Naive thymus-derived CD4-positive, alpha-beta T cell (primary cell): Measurements from ENCODE around the gene CTSF. TPM values are rescaled to one million over a fixed set of nuclear protein-coding genes. Genes with fewer than 3 reads are reported as not detected.
"Not testable (repeated sequence)": the region's sequence is repeated elsewhere in the genome, so short reads cannot be mapped to it uniquely, and the experiment has no call there.

Experiments used
- ATAC-seq: fragments of 150-1000 bp; cut with Tn5 transposase; 2 replicates; pipeline ENCODE4 v1.10.0; 2021; ENCODE audit warnings: mild to moderate bottlenecking, moderate library complexity
- CTCF ChIA-PET: fragments of 350-600 bp; sonication (Branson Sonifier 250); formaldehyde crosslinking; loops from one replicate; lab custom pipeline; 2021; ENCODE audit warnings: antibody characterized with exemption; lab: Charles Lee
- POLR2A ChIA-PET: fragments of 350-600 bp; sonication (Branson Sonifier 250); formaldehyde crosslinking; loops from one replicate; lab custom pipeline; 2021; ENCODE audit warnings: antibody characterized with exemption, inconsistent platforms; lab: Charles Lee
- DNase-seq, 9 donors: peaks; one replicate each; pipeline versions ENCODE4 v3.0.0 to v3.0.0-alpha.2; 2020 to 2022; ENCODE audit warnings: mixed read lengths in 1 of 9
- H3K27ac ChIP-seq: one replicate; pipeline ENCODE4 v1.7.0; 2013; ENCODE audit warnings: mild to moderate bottlenecking, low read depth, low read length, moderate library complexity
- H3K27me3 ChIP-seq, 2 donors: one replicate each; pipeline ENCODE4 v1.7.0; 2013; ENCODE audit warnings: low read length in 2 of 2, mild to moderate bottlenecking in 2 of 2, moderate library complexity in 2 of 2; ENCODE audit not compliant: control insufficient read depth in 2 of 2, insufficient read depth in 2 of 2
- H3K36me3 ChIP-seq, 3 experiments: 1 replicate in 2 of 3; 2 replicates in 1 of 3; pipeline ENCODE4 v1.7.0; 2013; ENCODE audit warnings: low read length in 3 of 3, mild to moderate bottlenecking in 3 of 3, moderate library complexity in 1 of 3; ENCODE audit not compliant: insufficient read depth in 3 of 3, control insufficient read depth in 2 of 3
- H3K4me1 ChIP-seq, 2 donors: one replicate each; pipeline ENCODE4 v1.7.0; 2013; ENCODE audit warnings: low read length in 2 of 2, mild to moderate bottlenecking in 2 of 2, moderate library complexity in 1 of 2; ENCODE audit not compliant: control insufficient read depth in 2 of 2, insufficient read depth in 2 of 2
- H3K4me3 ChIP-seq: 2 replicates; pipeline ENCODE4 v1.7.0; 2013; ENCODE audit warnings: mild to moderate bottlenecking, low read length
- H3K9me3 ChIP-seq, 3 experiments: 1 replicate in 2 of 3; 2 replicates in 1 of 3; pipeline ENCODE4 v1.7.0; 2013; ENCODE audit warnings: low read length in 3 of 3; ENCODE audit not compliant: control insufficient read depth in 2 of 3
- H3K27ac Mint-ChIP-seq, 9 donors: one replicate each; pipeline ENCODE4 v1.8.0; 2020 to 2022; ENCODE audit warnings: mixed read lengths in 9 of 9, mild to moderate bottlenecking in 8 of 9, moderate library complexity in 5 of 9, inconsistent platforms in 2 of 9
- H3K27me3 Mint-ChIP-seq, 5 donors: one replicate each; pipeline ENCODE4 v1.8.0; 2021 to 2022; ENCODE audit warnings: mixed read lengths in 5 of 5, mild to moderate bottlenecking in 1 of 5
- H3K36me3 Mint-ChIP-seq, 5 donors: one replicate each; pipeline ENCODE4 v1.8.0; 2020 to 2022; ENCODE audit warnings: mixed read lengths in 5 of 5, mild to moderate bottlenecking in 3 of 5, inconsistent platforms in 1 of 5
- H3K4me1 Mint-ChIP-seq, 7 donors: one replicate each; pipeline ENCODE4 v1.8.0; 2020 to 2022; ENCODE audit warnings: mixed read lengths in 7 of 7, mild to moderate bottlenecking in 3 of 7, inconsistent platforms in 1 of 7
- H3K4me3 Mint-ChIP-seq, 10 donors: one replicate each; pipeline ENCODE4 v1.8.0; 2020 to 2022; ENCODE audit warnings: mild to moderate bottlenecking in 10 of 10, mixed read lengths in 10 of 10, moderate library complexity in 6 of 10, inconsistent platforms in 2 of 10
- H3K9me3 Mint-ChIP-seq, 11 donors: one replicate each; pipeline ENCODE4 v1.8.0; 2020 to 2022; ENCODE audit warnings: mixed read lengths in 11 of 11, mild to moderate bottlenecking in 4 of 11, inconsistent platforms in 1 of 11, moderate library complexity in 1 of 11
- intact Hi-C, 2 donors: fragments of 100-400 bp; cut with micrococcal nuclease; formaldehyde crosslinking; loops; one replicate each; pipeline ENCODE4 v1.15.1; 2023
- polyA plus RNA-seq, 2 donors: library from polyadenylated mRNA; unstranded; fragments of 300-500 nt; fragmentation: Illumina TruSeq; gene quantifications; one replicate each; pipeline ENCODE4 v1.2.3, GENCODE V29; 2021
- total RNA-seq, 6 experiments: library from RNA in 5 of 6; stranded (reverse) in 5 of 6; gene quantifications; 1 replicate in 5 of 6; 2 replicates in 1 of 6; pipeline ENCODE4 v1.2.3 and lab custom pipeline; 2021 to 2026

The CTSF gene
- total and polyA plus RNA-seq, 7 experiments from 2014 or later = 2.3 to 49.7 (median 27.3) TPM

- Mint-ChIP-seq H3K4me3 (peak within 1 kb of the TSS; percentile 89 to 100 (median 98)), H3K36me3 (peaks cover 0 to 2% (median 0%) of the 10 kb centered on the region in 5 donors), H3K27me3 (no peaks in the 10 kb centered on the region), H3K9me3 (no peaks in the 10 kb centered on the region), H3K4me1 (peaks cover 13 to 40% (median 28%) of the 10 kb centered on the region in 7 donors), H3K27ac (peak within 1 kb of the TSS; percentile 90 to 100 (median 97))
- DNase-seq (peak; percentile 94 to 98 (median 96)), ATAC-seq (peak; percentile 98)
- intact Hi-C loops = loop anchor here (1.0 to 2.0 kb wide), 7 partner anchors 24 to 280 kb away; partner anchors contain the start of genes RBM14 (in 2 of the 2), RBM4 (in 2 of the 2), RBM4B (in 1 of the 2) and RCE1 (in 1 of the 2)
- Histone ChIP-seq H3K27ac (peak within 1 kb of the TSS; percentile 94), H3K9me3 (no peaks in the 10 kb centered on the region), H3K4me3 (peak within 1 kb of the TSS; percentile 98), H3K4me1 (peaks cover 9 to 30% of the 10 kb centered on the region in 2 donors), H3K27me3 (no peaks in the 10 kb centered on the region), H3K36me3 (peaks cover 0 to 3% (median 0%) of the 10 kb centered on the region in 3 experiments)
- CTCF ChIA-PET = interaction anchor here (1.0 to 2.5 kb wide), 3 partner anchors 13 to 86 kb away, joined by 3 to 11 read pairs (median 5); no protein-coding TSS in a partner anchor
- POLR2A ChIA-PET = interaction anchor here (0.7 to 6.7 kb wide), 8 partner anchors 24 to 304 kb away, joined by 3 to 90 read pairs (median 4); partner anchors contain the start of genes DPP3, RBM14, RBM4B and YIF1A
Measured at GRCh38 chr11:66592457-66593302, 24.3 kb upstream of the CTSF start, which contains the start of the genes CCDC87 and CCS. TSS of gene CCDC87 (minus strand) at chr11:66593063. CDS start at chr11:66593015, 48 bp downstream. TSS of gene CCS (plus strand) at chr11:66593185. CDS start at chr11:66593262, 77 bp downstream.

GRCh38 chr11:66591175-66591574 lies 22.8 kb upstream of the CTSF start:
- ATAC-seq = no peak
- Mint-ChIP-seq H3K4me1 (peaks cover 13 to 40% (median 27%) of the 10 kb centered on the region in 7 donors), H3K27ac (no peak overlapping the region), H3K4me3 (peak overlapping the region in 3 of 10 donors; percentile 14 to 45 (median 39)), H3K36me3 (peaks cover 0 to 2% (median 0%) of the 10 kb centered on the region in 5 donors), H3K27me3 (no peaks in the 10 kb centered on the region), H3K9me3 (no peaks in the 10 kb centered on the region)
- Histone ChIP-seq H3K27me3 (no peaks in the 10 kb centered on the region), H3K27ac (no peak overlapping the region), H3K36me3 (no peaks in the 10 kb centered on the region), H3K4me3 (no peak overlapping the region), H3K9me3 (no peaks in the 10 kb centered on the region), H3K4me1 (peaks cover 9 to 30% of the 10 kb centered on the region in 2 donors)
- DNase-seq = no peak
- CTCF ChIA-PET = interaction anchor here (0.6 to 2.5 kb wide), 5 partner anchors 10 to 89 kb away, joined by 3 to 11 read pairs (median 4); no protein-coding TSS in a partner anchor
- POLR2A ChIA-PET = interaction anchor here (0.6 to 6.7 kb wide), 6 partner anchors 25 to 377 kb away, joined by 3 to 90 read pairs (median 3); partner anchors contain the start of genes RBM14 and RBM4
- intact Hi-C loops = no loop called here

GRCh38 chr11:66589996-66590675 lies 21.7 kb upstream of the CTSF start:
- peaks cover 13 to 29% (median 17%) of the 10 kb centered on the region in 7 donors for H3K4me1 Mint-ChIP-seq
- Histone ChIP-seq H3K27ac (no peak overlapping the region), H3K36me3 (no peaks in the 10 kb centered on the region), H3K4me3 (no peak overlapping the region), H3K9me3 (no peaks in the 10 kb centered on the region), H3K4me1 (peaks cover 9 to 25% of the 10 kb centered on the region in 2 donors), H3K27me3 (no peaks in the 10 kb centered on the region)
- intact Hi-C loops = no loop called here
- DNase-seq = no peak
- peak overlapping the region in 1 of 9 donors; percentile 25 for H3K27ac Mint-ChIP-seq
- H3K4me3 Mint-ChIP-seq = peak overlapping the region in 2 of 10 donors; percentile 17 to 22
- ChIA-PET CTCF (interaction anchor here (1.0 kb wide), 1 partner anchor 90 kb away, joined by 3 read pairs; no protein-coding TSS in a partner anchor), POLR2A (interaction anchor here (0.9 to 1.5 kb wide), 4 partner anchors 26 to 89 kb away, joined by 3 to 5 read pairs (median 3); partner anchors contain the start of gene RBM4)
- H3K36me3 Mint-ChIP-seq = peaks cover 0 to 2% (median 0%) of the 10 kb centered on the region in 5 donors
- no peak for ATAC-seq
- no peaks in the 10 kb centered on the region for H3K9me3 Mint-ChIP-seq
- H3K27me3 Mint-ChIP-seq = no peaks in the 10 kb centered on the region

GRCh38 chr11:66589315-66589714 lies 20.9 kb upstream of the CTSF start:
- H3K9me3 Mint-ChIP-seq, DNase-seq, H3K27ac Mint-ChIP-seq, H3K27me3 ChIP-seq, H3K4me3 ChIP-seq, H3K9me3 ChIP-seq, ATAC-seq, CTCF ChIA-PET, H3K27ac ChIP-seq, intact Hi-C loops, POLR2A ChIA-PET, H3K27me3 Mint-ChIP-seq, H3K36me3 ChIP-seq, H3K4me3 Mint-ChIP-seq, H3K36me3 Mint-ChIP-seq: not testable (repeated sequence)
- H3K4me1 ChIP-seq = peaks cover 9 to 16% of the 10 kb centered on the region in 2 donors
- peaks cover 6 to 21% (median 13%) of the 10 kb centered on the region in 7 donors for H3K4me1 Mint-ChIP-seq

- CTCF ChIA-PET = no interaction called here
- intact Hi-C loops = no loop called here
Measured at GRCh38 chr11:66586136-66586535, 17.7 kb upstream of the CTSF start.

GRCh38 chr11:66585447-66585846 lies 17.0 kb upstream of the CTSF start:
- H3K36me3 ChIP-seq, H3K36me3 Mint-ChIP-seq, ATAC-seq, intact Hi-C loops, H3K27ac Mint-ChIP-seq, H3K27me3 ChIP-seq, DNase-seq, H3K4me1 ChIP-seq, H3K9me3 ChIP-seq, H3K4me1 Mint-ChIP-seq, H3K27ac ChIP-seq, H3K27me3 Mint-ChIP-seq, H3K4me3 Mint-ChIP-seq, H3K4me3 ChIP-seq, CTCF ChIA-PET: not testable (repeated sequence)
- POLR2A ChIA-PET = interaction anchor here (0.8 kb wide), 1 partner anchor 31 kb away, joined by 3 read pairs; the partner anchor contains the start of gene RBM14
- peaks cover 0 to 13% (median 4%) of the 10 kb centered on the region in 11 donors for H3K9me3 Mint-ChIP-seq

More at GRCh38 chr11:66586136-66586535, 17.7 kb upstream of the CTSF start:
- Mint-ChIP-seq H3K4me3 (no peak overlapping the region), H3K9me3 (peaks cover 0 to 13% (median 4%) of the 10 kb centered on the region in 11 donors), H3K27ac (no peak overlapping the region), H3K4me1 (no peaks in the 10 kb centered on the region), H3K27me3 (no peaks in the 10 kb centered on the region), H3K36me3 (peaks cover 0 to 5% (median 0%) of the 10 kb centered on the region in 5 donors)
- H3K9me3 ChIP-seq = no peaks in the 10 kb centered on the region
- no peak overlapping the region for H3K27ac ChIP-seq
- H3K36me3 ChIP-seq = no peaks in the 10 kb centered on the region
- no peak overlapping the region for H3K4me3 ChIP-seq
- no peaks in the 10 kb centered on the region for H3K27me3 ChIP-seq
- H3K4me1 ChIP-seq = no peaks in the 10 kb centered on the region
- ATAC-seq (no peak), DNase-seq (no peak)
- POLR2A ChIA-PET = interaction anchor here (0.8 kb wide), 2 partner anchors 31 to 91 kb away, joined by 3 read pairs; partner anchors contain the start of genes RBM14 and RBM4B
